Measurements from ENCODE around the gene DBP.

Gene DBP

GRCh38 chr19:48624791-48625723 lies 12.1 kb downstream of the DBP start:
- peak; percentile 43 for DNase-seq

- peak; percentile 99 for DNase-seq
Measured at GRCh38 chr19:48624067-48624594, 13.0 kb downstream of the DBP start.

- DNase-seq, result peak; percentile 42
Measured at GRCh38 chr19:48623556-48624066, 13.6 kb downstream of the DBP start.

GRCh38 chr19:48619692-48620585 lies 17.2 kb downstream of the DBP start:
- no peak for DNase-seq

GRCh38 chr19:48618916-48619691 lies 18.1 kb downstream of the DBP start, which contains the start of the genes RPL18 and SPHK2:
RPL18 (minus strand) TSS chr19:48619178; CDS start chr19:48619143, 35 bp downstream.
SPHK2 (plus strand) TSS chr19:48619506; CDS start chr19:48620515, 1,009 bp downstream.
- peak; percentile 100 for DNase-seq

- no peak for DNase-seq
Measured at GRCh38 chr19:48618278-48618915, 18.8 kb downstream of the DBP start.

GRCh38 chr19:48617146-48617937 lies 19.8 kb downstream of the DBP start:
- DNase-seq, result no peak

- no peak for DNase-seq
Measured at GRCh38 chr19:48616491-48617056, 20.6 kb downstream of the DBP start.

- DNase-seq, result no peak
Measured at GRCh38 chr19:48616041-48616436, 21.1 kb downstream of the DBP start.

GRCh38 chr19:48615231-48616040 lies 21.7 kb downstream of the DBP start:
- DNase-seq, result no peak

- no peak for DNase-seq
Measured at GRCh38 chr19:48614436-48615230, 22.5 kb downstream of the DBP start, which contains the start of gene FAM83E. FAM83E (minus strand) TSS chr19:48615076; CDS start chr19:48613372, 1,704 bp downstream.

GRCh38 chr19:48613852-48614435 lies 23.2 kb downstream of the DBP start:
- DNase-seq, result no peak

- no peak for DNase-seq
Measured at GRCh38 chr19:48613024-48613851, 23.9 kb downstream of the DBP start.

GRCh38 chr19:48611872-48612271 lies 25.3 kb downstream of the DBP start:
- no peak for DNase-seq

GRCh38 chr19:48609571-48610108 lies 27.5 kb downstream of the DBP start:
- no peak for DNase-seq

- DNase-seq, result peak; percentile 83
Measured at GRCh38 chr19:48608798-48609263, 28.3 kb downstream of the DBP start.

- no peak for DNase-seq
Measured at GRCh38 chr19:48607359-48607755, 29.8 kb downstream of the DBP start.
